ENCODE measurements around the gene ME3. TPM values are rescaled to one million over a fixed set of nuclear protein-coding genes. Genes with fewer than 3 reads are reported as not detected.

Gene ME3
- total RNA-seq, 2 donors from 2014 or later: 62.4 to 62.5 TPM

DNA sequence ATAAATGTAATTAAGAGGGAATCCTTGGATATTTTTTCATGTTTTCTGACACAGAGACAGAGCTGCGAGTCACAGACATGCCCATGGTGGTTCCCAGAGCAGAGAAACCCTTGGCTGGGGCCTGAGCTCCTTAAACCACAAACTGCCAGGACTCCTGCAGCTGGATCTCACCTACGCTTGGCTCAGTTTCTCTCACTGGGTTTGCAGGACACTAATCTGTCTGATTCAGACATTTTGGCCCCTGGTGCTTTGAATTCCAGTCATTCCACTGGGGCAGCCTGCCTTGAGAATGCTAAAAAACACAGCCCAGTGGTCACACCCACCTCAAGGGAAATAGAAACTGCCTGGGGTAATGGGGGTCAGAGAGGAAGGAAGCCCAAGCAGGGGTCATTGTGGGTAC is 175.1 kb downstream of the ME3 start:
- Histone ChIP-seq H3K27me3 (replicated peaks; ENCODE audit: insufficient read depth) (no peaks in the 10 kb centered on the region), H3K9me3 (no peaks in the 10 kb centered on the region), H3K4me3 (no peak overlapping the region), H3K27ac (no peak overlapping the region), H3K36me3 (no peaks in the 10 kb centered on the region), H3K4me1 (ENCODE audit: control insufficient read depth in 1 of 2, low read depth in 2 of 2) (peaks cover 13 to 24% of the 10 kb centered on the region in 2 donors)
- ATAC-seq (ENCODE audit: insufficient number of reproducible peaks, low FRiP score, low read depth) (no peak), DNase-seq (ENCODE audit: low spot score) (no peak)
- TF ChIP-seq CTCF (IDR thresholded peaks at IDR 0.05): no peak

DNA sequence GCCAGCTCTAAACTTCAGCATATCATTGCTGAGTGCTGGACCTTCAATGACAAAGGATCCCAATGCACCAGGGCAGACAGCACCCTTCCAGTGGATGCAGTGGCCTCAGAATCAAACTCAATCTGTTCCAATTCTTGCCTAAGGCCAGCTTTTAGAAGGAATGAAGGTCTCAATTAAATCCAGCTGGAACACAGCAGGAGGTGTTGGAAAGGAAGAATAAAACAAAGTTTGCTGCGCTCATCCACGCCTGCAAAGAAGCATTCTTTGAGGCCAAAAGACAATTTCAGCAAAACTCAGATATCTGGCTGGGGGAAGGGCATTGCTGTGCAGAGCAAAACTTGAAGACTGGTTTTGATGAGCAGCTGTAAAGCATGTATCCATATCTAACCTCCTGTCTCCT is 177.1 kb downstream of the ME3 start:
- Histone ChIP-seq H3K4me1 (ENCODE audit: control insufficient read depth in 1 of 2, low read depth in 2 of 2) (peaks cover 18 to 44% of the 10 kb centered on the region in 2 donors), H3K9me3 (no peaks in the 10 kb centered on the region), H3K36me3 (no peaks in the 10 kb centered on the region), H3K27me3 (replicated peaks; ENCODE audit: insufficient read depth) (no peaks in the 10 kb centered on the region), H3K27ac (no peak overlapping the region), H3K4me3 (no peak overlapping the region)
- ATAC-seq (ENCODE audit: insufficient number of reproducible peaks, low FRiP score, low read depth): no peak
- no peak for DNase-seq (ENCODE audit: low spot score)
- no peak for TF ChIP-seq CTCF (IDR thresholded peaks at IDR 0.05)

DNA sequence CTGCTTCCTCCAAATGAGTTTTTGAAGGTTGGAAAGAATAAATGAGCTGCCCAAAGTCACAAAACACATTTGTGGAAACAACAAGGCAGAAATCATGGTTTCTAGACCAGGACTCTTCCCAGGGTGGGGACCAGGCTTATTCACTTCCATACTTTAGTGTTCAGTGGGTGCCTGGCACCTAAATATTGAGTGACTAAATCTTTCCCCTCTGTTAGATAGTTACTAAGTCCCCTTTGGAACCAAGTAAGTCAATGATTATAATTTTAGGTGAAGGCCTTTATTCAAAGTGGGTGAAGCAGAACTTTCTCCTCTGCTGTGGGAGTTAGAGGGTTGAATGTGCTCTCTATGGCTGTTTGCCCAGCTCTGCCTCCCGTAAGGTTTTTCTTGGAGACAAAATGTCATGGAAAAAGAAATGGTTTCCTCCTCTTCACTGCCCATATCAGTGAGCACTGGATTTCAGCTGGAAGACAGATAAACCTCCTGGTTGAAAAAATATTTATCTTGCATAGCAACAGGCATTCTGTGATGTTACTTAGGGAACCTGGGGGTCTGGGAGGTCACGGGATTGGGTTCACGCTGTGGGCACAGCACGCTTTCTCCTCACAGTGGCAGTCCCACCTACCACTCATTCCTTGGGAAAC is 179.9 kb downstream of the ME3 start:
- peaks cover 14 to 41% of the 10 kb centered on the region in 2 donors for H3K4me1 ChIP-seq (ENCODE audit: control insufficient read depth in 1 of 2, low read depth in 2 of 2)
- peak overlapping the region; percentile 9 to 41 for H3K27ac ChIP-seq
- no peak overlapping the region for H3K4me3 ChIP-seq
- ATAC-seq (ENCODE audit: insufficient number of reproducible peaks, low FRiP score, low read depth): no peak
- no peak for TF ChIP-seq CTCF (IDR thresholded peaks at IDR 0.05)
- H3K9me3 ChIP-seq: no peaks in the 10 kb centered on the region
- DNase-seq (ENCODE audit: low spot score): no peak
- no peaks in the 10 kb centered on the region for H3K36me3 ChIP-seq
- no peaks in the 10 kb centered on the region for H3K27me3 ChIP-seq (replicated peaks; ENCODE audit: insufficient read depth)

DNA sequence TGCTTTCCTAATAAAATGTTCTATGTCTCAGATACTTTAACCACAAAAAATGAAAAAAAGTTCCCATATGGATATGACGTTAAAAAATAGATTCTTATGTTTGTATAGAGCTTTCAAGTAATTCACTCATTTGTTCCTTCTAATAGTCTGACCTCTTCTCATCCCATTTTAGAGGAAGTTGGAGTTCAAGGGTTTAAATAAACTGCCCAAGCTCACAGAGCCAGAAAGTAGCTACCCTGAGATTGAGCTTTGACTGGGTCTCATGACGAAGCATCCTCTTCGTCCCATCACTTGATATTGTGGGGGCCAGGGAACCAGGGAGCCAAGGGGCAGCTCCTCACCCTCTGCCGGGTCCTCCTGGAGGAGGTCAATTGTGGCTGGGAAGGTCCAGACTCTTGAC is 181.4 kb downstream of the ME3 start:
- no peak overlapping the region for H3K27ac ChIP-seq
- H3K27me3 ChIP-seq (replicated peaks; ENCODE audit: insufficient read depth): no peaks in the 10 kb centered on the region
- no peak overlapping the region for H3K4me3 ChIP-seq
- DNase-seq (ENCODE audit: low spot score) (no peak), ATAC-seq (ENCODE audit: insufficient number of reproducible peaks, low FRiP score, low read depth) (no peak)
- H3K9me3 ChIP-seq: no peaks in the 10 kb centered on the region
- peaks cover 12 to 34% of the 10 kb centered on the region in 2 donors for H3K4me1 ChIP-seq (ENCODE audit: control insufficient read depth in 1 of 2, low read depth in 2 of 2)
- H3K36me3 ChIP-seq: no peaks in the 10 kb centered on the region
- no peak for TF ChIP-seq CTCF (IDR thresholded peaks at IDR 0.05)

- H3K27ac ChIP-seq: no peak overlapping the region
- H3K27me3 ChIP-seq (replicated peaks; ENCODE audit: insufficient read depth): no peaks in the 10 kb centered on the region
- DNase-seq (ENCODE audit: low spot score) (no peak), ATAC-seq (ENCODE audit: insufficient number of reproducible peaks, low FRiP score, low read depth) (no peak)
- no peaks in the 10 kb centered on the region for H3K9me3 ChIP-seq
- no peaks in the 10 kb centered on the region for H3K36me3 ChIP-seq
- TF ChIP-seq CTCF (IDR thresholded peaks at IDR 0.05): no peak
- peaks cover 12 to 37% of the 10 kb centered on the region in 2 donors for H3K4me1 ChIP-seq (ENCODE audit: control insufficient read depth in 1 of 2, low read depth in 2 of 2)
- H3K4me3 ChIP-seq: no peak overlapping the region
Measured at GRCh38 chr11:86490582-86490981, 181.8 kb downstream of the ME3 start.

All from thoracic aorta (tissue), 2 donors.